GM12878 (cell line): ENCODE results near the gene USP37. TPM values are rescaled to one million over a fixed set of nuclear protein-coding genes. Genes with fewer than 3 reads are reported as not detected.

Experiments used
- ATAC-seq: fragments of 200-7000 bp; cut with Tn5 transposase; 3 replicates; pipeline ENCODE4 v1.9.1; 2020; ENCODE audit warnings: mild to moderate bottlenecking, moderate library complexity
- BruUV-seq: library from RNA; stranded (reverse); fragments of 400-500 nt; replicated peaks from 2 replicates; lab custom pipeline; 2021; lab: Mats Ljungman, UMichigan
- CTCF ChIA-PET: fragments of 300-600 bp; sonication (Branson Sonifier 250); formaldehyde crosslinking; extraction: SDS; loops from one replicate; lab custom pipeline; 2021; ENCODE audit warnings: inconsistent platforms; lab: Yijun Ruan, JAX
- POLR2A ChIA-PET: fragments of 350-600 bp; formaldehyde crosslinking; extraction: SDS; loops from one replicate; lab custom pipeline; 2021; ENCODE audit warnings: inconsistent platforms; lab: Charles Lee
- RAD21 ChIA-PET: fragments of 300-600 bp; sonication (Branson Sonifier 250); formaldehyde crosslinking; loops from one replicate; lab custom pipeline; 2023; ENCODE audit warnings: antibody characterized with exemption; ENCODE audit not compliant: unreplicated experiment; lab: Charles Lee
- SMC1A ChIA-PET: fragments of 300-600 bp; sonication (Branson Sonifier 250); formaldehyde crosslinking; loops from one replicate; lab custom pipeline; 2023; ENCODE audit not compliant: unreplicated experiment, uncharacterized antibody; lab: Charles Lee
- DNase-seq: peaks from one replicate; pipeline ENCODE4 v3.0.0-alpha.2; 2011; ENCODE audit warnings: low read depth, low spot score
- FAIRE-seq: peaks from 3 replicates; lab custom pipeline; 2011; peaks lifted over from hg19 to GRCh38; lab: Jason Lieb, UNC
- H2AFZ ChIP-seq: 2 replicates; pipeline ENCODE4 v1.6.0; 2011; ENCODE audit warnings: low read depth, low read length, control low read depth; ENCODE audit not compliant: control insufficient read depth
- H3K27ac ChIP-seq: 2 replicates; pipeline ENCODE4 v1.5.1; 2011; ENCODE audit warnings: control low read depth; ENCODE audit not compliant: control insufficient read depth, insufficient read depth
- H3K27me3 ChIP-seq, 2 experiments: replicated peaks in 1 of 2; 2 replicates each; pipeline versions ENCODE4 v1.6.0 to v1.6.1; 2011; ENCODE audit warnings: low read length in 1 of 2; ENCODE audit not compliant: control insufficient read depth in 2 of 2, insufficient read depth in 2 of 2
- H3K36me3 ChIP-seq, 2 experiments: 2 replicates each; pipeline ENCODE4 v1.5.1; 2011; ENCODE audit warnings: low read length in 1 of 2; ENCODE audit not compliant: control insufficient read depth in 2 of 2, insufficient read depth in 2 of 2
- H3K4me1 ChIP-seq: 2 replicates; pipeline ENCODE4 v1.6.1; 2011; ENCODE audit warnings: mild to moderate bottlenecking, low read length, moderate library complexity, mixed read lengths; ENCODE audit not compliant: control insufficient read depth, insufficient read depth
- H3K4me2 ChIP-seq: 2 replicates; pipeline ENCODE4 v1.6.0; 2011; ENCODE audit warnings: control low read depth; ENCODE audit not compliant: control insufficient read depth, insufficient read depth
- H3K4me3 ChIP-seq: fragments of 200-600 bp; sonication (generic); 2 replicates; pipeline ENCODE4 v1.5.1; 2016
- H3K79me2 ChIP-seq: 2 replicates; pipeline ENCODE4 v1.6.0; 2011; ENCODE audit warnings: low read length; ENCODE audit not compliant: control insufficient read depth, insufficient read depth
- H3K9ac ChIP-seq: 2 replicates; pipeline ENCODE4 v1.8.0; 2011; ENCODE audit warnings: low read length, control low read depth, mixed read lengths; ENCODE audit not compliant: control insufficient read depth, insufficient read depth
- H3K9me3 ChIP-seq: replicated peaks from 3 replicates; pipeline ENCODE4 v1.5.1; 2011; ENCODE audit warnings: mild to moderate bottlenecking, low read length; ENCODE audit not compliant: control insufficient read depth, insufficient read depth
- H4K20me1 ChIP-seq: 2 replicates; pipeline ENCODE4 v1.6.0; 2011; ENCODE audit not compliant: control insufficient read depth, insufficient read depth
- ATF2 ChIP-seq: IDR thresholded peaks from 2 replicates; pipeline ENCODE4 v1.6.1; 2012; ENCODE audit warnings: low read length, inconsistent platforms
- BCL3 ChIP-seq: IDR thresholded peaks from 2 replicates; pipeline ENCODE4 v1.6.1; 2011; ENCODE audit warnings: borderline replicate concordance, low read depth, mild to moderate bottlenecking, moderate library complexity, low read length; ENCODE audit not compliant: insufficient read depth, poor library complexity, severe bottlenecking
- BHLHE40 ChIP-seq, 2 experiments: fragments of 450-650 bp in 1 of 2; IDR thresholded peaks; 2 replicates each; pipeline ENCODE4 v1.6.1; 2011 to 2017; ENCODE audit warnings: low read depth in 2 of 2, borderline replicate concordance in 1 of 2, improper control_type of control experiment in 1 of 2, low read length in 1 of 2, mild to moderate bottlenecking in 1 of 2
- BMI1 ChIP-seq: fragments of 450-650 bp; IDR thresholded peaks from 2 replicates; pipeline ENCODE4 v1.6.1; 2016; ENCODE audit warnings: mild to moderate bottlenecking, moderate library complexity, borderline replicate concordance
- ELK1 ChIP-seq: IDR thresholded peaks from 2 replicates; pipeline ENCODE4 v1.6.1; 2012; ENCODE audit warnings: low read depth, low read length, improper control_type of control experiment
- IKZF2 ChIP-seq, 2 experiments: fragments of 450-650 bp; IDR thresholded peaks; 2 replicates each; pipeline ENCODE4 v1.6.1; 2017; ENCODE audit warnings: mild to moderate bottlenecking in 2 of 2, moderate library complexity in 2 of 2
- KLF5 ChIP-seq: fragments of 450-650 bp; IDR thresholded peaks from 2 replicates; pipeline ENCODE4 v1.6.1; 2014; ENCODE audit warnings: mild to moderate bottlenecking; ENCODE audit not compliant: partially characterized antibody
- NKRF ChIP-seq: fragments of 450-650 bp; conservative IDR thresholded peaks from 2 replicates; pipeline ENCODE4 v1.6.1; 2017; ENCODE audit warnings: mild to moderate bottlenecking, moderate library complexity
- POLR2AphosphoS5 ChIP-seq: IDR thresholded peaks from 2 replicates; pipeline ENCODE4 v1.6.1; 2011; ENCODE audit warnings: mild to moderate bottlenecking, low read length, inconsistent platforms
- RCOR1 ChIP-seq: conservative IDR thresholded peaks from 2 replicates; pipeline ENCODE4 v1.6.1; 2012; ENCODE audit warnings: low read depth, low read length, improper control_type of control experiment
- TARDBP ChIP-seq: IDR thresholded peaks from 2 replicates; pipeline ENCODE4 v1.6.1; 2016; ENCODE audit warnings: borderline replicate concordance
- WGBS: methylation state at CpG from one replicate; pipeline ENCODE4 v1.1.6; 2016; ENCODE audit warnings: low lambda C conversion rate; ENCODE audit not compliant: insufficient replicate concordance, insufficient coverage; ENCODE audit errors: missing lambda C conversion rate; 5-methylcytosine and 5-hydroxymethylcytosine counted together
- in situ Hi-C: fragments of 300-500 bp; cut with MboI; formaldehyde crosslinking; loops from 9 replicates; pipeline ENCODE4 v1.14.3; 2018; ENCODE audit warnings: mixed read lengths
- intact Hi-C: fragments of 100-400 bp; cut with micrococcal nuclease; formaldehyde crosslinking; loops from one replicate; pipeline ENCODE4 v1.14.2; 2022; ENCODE audit not compliant: unreplicated experiment
- polyA plus RNA-seq, 11 experiments: library from polyadenylated mRNA; depleted of rRNA in 4 of 11; unstranded in 6 of 11; stranded (reverse) in 5 of 11; fragments of >200 nt; fragmentation: Nextera tagmentation in 4 of 11; fragmentation: Illumina TruSeq in 1 of 11; extraction: Ambion mirVana in 4 of 11; extraction: Trizol in 1 of 11; gene quantifications; 1 replicate in 1 of 11; 2 replicates in 10 of 11; pipeline versions ENCODE4 v1.2.1 to v1.2.3, GENCODE V29; 2011 to 2016; ENCODE audit warnings: inconsistent platforms in 2 of 11, missing spikeins in 2 of 11, low read depth in 1 of 11
- total RNA-seq, 4 experiments: library from RNA; depleted of rRNA in 3 of 4; stranded (reverse); fragments of >200 nt in 3 of 4; fragmentation: Illumina TruSeq in 1 of 4; extraction: Trizol in 1 of 4; gene quantifications; 2 replicates each; pipeline versions ENCODE4 v1.2.1 to v1.2.3, GENCODE V29; 2013 to 2021

The USP37 gene
- total and polyA plus RNA-seq, 10 of the 15 experiments (the other 5 are each of a cell fraction or from before 2014, with no cell fraction given): 2.8 to 16.0 (median 10.4) TPM

GRCh38 chr2:218427741-218428140, 140.4 kb downstream of the USP37 start:
- SMC1A ChIA-PET: no interaction called here

GRCh38 chr2:218425531-218425930, 142.6 kb downstream of the USP37 start:
- ChIA-PET SMC1A (no interaction called here), CTCF (interaction anchor here (0.6 to 1.0 kb wide), 2 partner anchors 65 to 92 kb away, joined by 3 read pairs; no protein-coding TSS in a partner anchor), POLR2A (no interaction called here), RAD21 (no interaction called here)
- Histone ChIP-seq H3K4me1 (no peaks in the 10 kb centered on the region), H2AFZ (no peak overlapping the region), H3K9me3 (no peaks in the 10 kb centered on the region), H3K36me3 (no peaks in the 10 kb centered on the region), H3K27ac (no peak overlapping the region), H3K9ac (no peak overlapping the region), H3K79me2 (no peaks in the 10 kb centered on the region), H3K4me2 (no peak overlapping the region), H3K27me3 (no peaks in the 10 kb centered on the region), H3K4me3 (no peak overlapping the region), H4K20me1 (no peaks in the 10 kb centered on the region)
- DNase-seq (no peak), FAIRE-seq (no peak), ATAC-seq (no peak)
- in situ Hi-C loops: no loop called here
- 40% methylated on average over 10 of the region's 10 CpGs for WGBS
- no TSS peak for BruUV-seq
- intact Hi-C loops: no loop called here
- TF ChIP-seq BCL3: no peak
- TF ChIP-seq ATF2: no peak
- no peak for TF ChIP-seq KLF5
- no peak for TF ChIP-seq RCOR1
- no peak for TF ChIP-seq TARDBP
- no peak for TF ChIP-seq NKRF
- no peak for TF ChIP-seq POLR2AphosphoS5
- no peak for TF ChIP-seq IKZF2 (IDR thresholded peaks at IDR 0.05)
- TF ChIP-seq BMI1: no peak

More at GRCh38 chr2:218427741-218428140, 140.4 kb downstream of the USP37 start:
- Histone ChIP-seq H3K4me2 (no peak overlapping the region), H3K4me1 (no peaks in the 10 kb centered on the region), H3K79me2 (no peaks in the 10 kb centered on the region), H2AFZ (no peak overlapping the region), H4K20me1 (no peaks in the 10 kb centered on the region), H3K4me3 (no peak overlapping the region), H3K27me3 (no peaks in the 10 kb centered on the region), H3K9me3 (no peaks in the 10 kb centered on the region), H3K27ac (no peak overlapping the region), H3K9ac (no peak overlapping the region), H3K36me3 (no peaks in the 10 kb centered on the region)
- DNase-seq (no peak), ATAC-seq (no peak), FAIRE-seq (no peak)
- ChIA-PET CTCF (no interaction called here), RAD21 (no interaction called here), POLR2A (no interaction called here)
- peak in 1 of 2 experiments; percentile 5; a peak in 1 of 4 replicates for TF ChIP-seq BHLHE40 (IDR thresholded peaks at IDR 0.05; ENCODE audit: borderline replicate concordance in 1 of 2, low read depth in 2 of 2, low read length in 1 of 2)
- no peak for TF ChIP-seq ELK1
- whole genome bisulfite sequencing: 36% methylated on average over 11 of the region's 11 CpGs
- intact Hi-C loops: no loop called here
- BruUV-seq: no TSS peak
- in situ Hi-C loops: no loop called here
